K562 (cell line): ENCODE data around the gene ZNF32. TPM values are rescaled to one million over a fixed set of nuclear protein-coding genes. Genes with fewer than 3 reads are reported as not detected.

Experiments
- CBFB ChIP-seq: sonication (generic); formaldehyde crosslinking; IDR thresholded peaks from 2 replicates; pipeline ENCODE4 v1.4.0; 2020; ENCODE audit warnings: mild to moderate bottlenecking, missing genetic modification reagents
- CBX1 ChIP-seq: sonication (generic); IDR thresholded peaks from 2 replicates; pipeline ENCODE4 v1.6.1; 2016; ENCODE audit warnings: antibody characterized with exemption, low read depth, mild to moderate bottlenecking
- CCNT2 ChIP-seq: IDR thresholded peaks from 2 replicates; pipeline ENCODE4 v1.6.1; 2011; ENCODE audit warnings: borderline replicate concordance, low read depth, mild to moderate bottlenecking, moderate library complexity, mixed read lengths, low read length; ENCODE audit not compliant: insufficient read length; ENCODE audit errors: extremely low read depth
- CSDE1 ChIP-seq, 2 experiments: fragments of 450-650 bp; IDR thresholded peaks; 2 replicates each; pipeline ENCODE4 v1.6.1; 2016; ENCODE audit warnings: mild to moderate bottlenecking in 1 of 2
- FUS ChIP-seq: fragments of 200-400 bp; formaldehyde crosslinking; optimal IDR thresholded peaks from 2 replicates; pipeline ENCODE3; 2017; ENCODE audit warnings: low read depth, low read length
- ILK ChIP-seq: fragments of 450-650 bp; IDR thresholded peaks from 2 replicates; pipeline ENCODE4 v1.6.1; 2016; ENCODE audit warnings: missing genetic modification characterization, low read depth, mild to moderate bottlenecking, missing compliant biosample characterization, moderate library complexity, borderline replicate concordance
- MAFK ChIP-seq: IDR thresholded peaks from 2 replicates; pipeline ENCODE4 v1.6.1; 2011; ENCODE audit warnings: low read length, improper control_type of control experiment
- MEF2D ChIP-seq: conservative IDR thresholded peaks from 2 replicates; pipeline ENCODE4 v1.6.1; 2016; ENCODE audit warnings: low read depth, missing genetic modification characterization, missing compliant biosample characterization
- PCBP2 ChIP-seq: fragments of 200-400 bp; formaldehyde crosslinking; IDR thresholded peaks from 2 replicates; pipeline ENCODE4 v1.6.1; 2018; ENCODE audit warnings: low read length, low read depth, mild to moderate bottlenecking, moderate library complexity; ENCODE audit not compliant: poor library complexity, severe bottlenecking
- RB1 ChIP-seq: fragments of 450-650 bp; IDR thresholded peaks from 2 replicates; pipeline ENCODE4 v1.6.1; 2017; ENCODE audit warnings: low read depth, mild to moderate bottlenecking
- TRIM24 ChIP-seq, 2 experiments: fragments of 450-650 bp; IDR thresholded peaks; 2 replicates each; pipeline ENCODE4 v1.6.1; 2016
- TSC22D4 ChIP-seq: fragments of 450-650 bp; IDR thresholded peaks from 2 replicates; pipeline ENCODE4 v1.6.1; 2016; ENCODE audit warnings: missing genetic modification characterization, missing biosample characterization, control low read depth
- WHSC1 ChIP-seq: IDR thresholded peaks from one replicate; pipeline ENCODE4 v1.6.1; 2012; ENCODE audit warnings: low read length, control low read depth, inconsistent platforms
- ZBTB7A ChIP-seq: IDR thresholded peaks from 2 replicates; pipeline ENCODE4 v1.6.1; 2011; ENCODE audit warnings: low read depth, mild to moderate bottlenecking, low read length, moderate library complexity, borderline replicate concordance; ENCODE audit not compliant: control insufficient read depth
- ZNF133 ChIP-seq: fragments of 250-450 bp; sonication (Bioruptor Pico); IDR thresholded peaks from 2 replicates; pipeline ENCODE4 v1.4.0; 2020; ENCODE audit warnings: mild to moderate bottlenecking
- ZNF41 ChIP-seq: fragments of 250-450 bp; sonication (Bioruptor Pico); conservative IDR thresholded peaks from 2 replicates; pipeline ENCODE4 v1.4.0; 2020; ENCODE audit warnings: mild to moderate bottlenecking
- ZNF589 ChIP-seq: fragments of 200-800 bp; sonication (Bioruptor generic); IDR thresholded peaks from 2 replicates; pipeline ENCODE4 v1.6.1; 2016; ENCODE audit warnings: low read depth, missing genetic modification characterization, missing compliant biosample characterization
- polyA plus RNA-seq, 8 experiments: library from polyadenylated mRNA; depleted of rRNA in 4 of 8; stranded (reverse) in 5 of 8; unstranded in 3 of 8; fragments of >200 nt; fragmentation: Nextera tagmentation in 2 of 8; fragmentation: Illumina TruSeq in 1 of 8; extraction: Ambion mirVana in 2 of 8; extraction: Trizol in 1 of 8; gene quantifications; 2 replicates each; pipeline versions ENCODE4 v1.2.1 to v1.2.3, GENCODE V29; 2011 to 2014; ENCODE audit warnings: inconsistent platforms in 1 of 8, missing spikeins in 1 of 8
- total RNA-seq, 7 experiments: library from RNA; depleted of rRNA in 6 of 7; stranded (reverse); fragments of >200 nt in 6 of 7; fragmentation: Illumina TruSeq in 2 of 7; extraction: Trizol in 2 of 7; gene quantifications; 2 replicates each; pipeline versions ENCODE4 v1.2.1 to v1.2.3, GENCODE V29; 2011 to 2021; ENCODE audit warnings: low replicate concordance in 1 of 7
- TF ChIP-seq, protein P1 (sequence below): sonication (generic); formaldehyde crosslinking; IDR thresholded peaks from 2 replicates; pipeline ENCODE4 v1.8.0; 2022; ENCODE audit warnings: mild to moderate bottlenecking, missing genetic modification reagents
- TF ChIP-seq, protein P2 (sequence below), 2 experiments: fragments of 250-450 bp in 1 of 2; fragments of 450-650 bp in 1 of 2; sonication (Bioruptor Pico) in 1 of 2; IDR thresholded peaks; 2 replicates each; pipeline versions ENCODE4 v1.6.1 to v1.8.0; 2016 to 2021; ENCODE audit warnings: mild to moderate bottlenecking in 2 of 2, moderate library complexity in 2 of 2, missing compliant biosample characterization in 1 of 2, missing genetic modification characterization in 1 of 2
- TF ChIP-seq, protein P3 (sequence below), 2 experiments: IDR thresholded peaks; 2 replicates each; pipeline ENCODE4 v1.6.1; 2012; ENCODE audit warnings: improper control_type of control experiment in 2 of 2, low read depth in 2 of 2, low read length in 2 of 2, borderline replicate concordance in 1 of 2
- TF ChIP-seq, protein P4 (sequence below): fragments of 250-450 bp; sonication (Bioruptor Pico); IDR thresholded peaks from 2 replicates; pipeline ENCODE4 v1.8.0; 2022; ENCODE audit warnings: moderate library complexity, mild to moderate bottlenecking, inconsistent platforms
- TF ChIP-seq, protein P5 (sequence below): sonication (generic); formaldehyde crosslinking; IDR thresholded peaks from 2 replicates; pipeline ENCODE4 v1.8.0; 2022; ENCODE audit warnings: mild to moderate bottlenecking, low read depth, missing genetic modification reagents

ZNF32 gene
- total and polyA plus RNA-seq, 9 of the 15 experiments (the other 6 are each of a cell fraction or from before 2014, with no cell fraction given) = 17.3 to 57.0 (median 26.3) TPM

DNA sequence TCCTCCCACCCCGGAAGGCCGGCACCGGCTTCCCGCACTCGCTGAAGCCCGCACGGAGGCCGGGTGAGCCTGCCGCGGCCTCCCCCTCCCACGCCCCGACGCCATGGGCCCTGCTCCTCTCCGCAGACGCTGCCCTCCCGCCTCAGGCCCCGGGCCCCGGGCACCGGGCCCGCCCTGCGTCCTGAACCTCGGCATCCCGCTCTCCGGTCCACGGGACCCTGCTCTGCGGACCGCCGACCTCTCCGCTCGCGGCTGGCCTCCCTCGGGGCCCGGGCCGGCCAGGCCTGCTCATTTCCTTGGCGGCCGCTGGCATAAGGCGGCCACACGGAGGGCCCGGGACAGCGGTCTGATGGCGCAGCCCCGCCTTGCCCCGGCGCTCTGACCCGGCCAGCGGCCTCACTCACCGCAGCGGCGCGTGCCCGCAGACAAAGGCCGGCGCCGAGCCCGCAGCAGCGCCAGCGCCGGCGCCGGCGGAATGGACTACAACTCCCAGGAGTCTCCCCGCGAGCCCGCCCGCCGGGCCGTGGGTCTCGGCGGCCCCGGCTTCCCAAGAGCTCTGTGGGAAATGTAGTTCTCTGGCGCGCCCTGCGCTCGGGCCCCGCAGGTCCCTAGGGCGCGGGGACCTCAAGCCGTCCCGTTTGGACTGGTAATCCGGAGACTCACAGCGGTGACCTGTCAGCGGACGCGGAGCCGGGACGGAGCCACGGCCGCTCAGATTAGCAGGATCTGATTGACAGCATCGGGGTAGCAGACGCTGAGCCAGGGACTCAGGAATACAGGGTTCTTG lies at the start of gene ZNF32 (continued):
- TF ChIP-seq, protein P1, sequence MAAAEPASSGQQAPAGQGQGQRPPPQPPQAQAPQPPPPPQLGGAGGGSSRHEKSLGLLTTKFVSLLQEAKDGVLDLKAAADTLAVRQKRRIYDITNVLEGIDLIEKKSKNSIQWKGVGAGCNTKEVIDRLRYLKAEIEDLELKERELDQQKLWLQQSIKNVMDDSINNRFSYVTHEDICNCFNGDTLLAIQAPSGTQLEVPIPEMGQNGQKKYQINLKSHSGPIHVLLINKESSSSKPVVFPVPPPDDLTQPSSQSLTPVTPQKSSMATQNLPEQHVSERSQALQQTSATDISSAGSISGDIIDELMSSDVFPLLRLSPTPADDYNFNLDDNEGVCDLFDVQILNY (CRISPR knock-in tag) = no peak
- TF ChIP-seq TSC22D4 (tag) = no peak
- no peak for TF ChIP-seq ZNF41 (CRISPR knock-in tag)
- no peak for TF ChIP-seq CSDE1 (IDR thresholded peaks at IDR 0.05)
- TF ChIP-seq WHSC1 = no peak
- TF ChIP-seq, protein P2, sequence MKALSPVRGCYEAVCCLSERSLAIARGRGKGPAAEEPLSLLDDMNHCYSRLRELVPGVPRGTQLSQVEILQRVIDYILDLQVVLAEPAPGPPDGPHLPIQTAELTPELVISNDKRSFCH (CRISPR knock-in tag; IDR thresholded peaks at IDR 0.05) = no peak
- TF ChIP-seq, protein P2 (tag; IDR thresholded peaks at IDR 0.05) = peak; percentile 45; the same call in 1 of the 2 replicates
- no peak for TF ChIP-seq MAFK
- peak; percentile 80 for TF ChIP-seq RB1
- TF ChIP-seq MEF2D (tag) = no peak
- TF ChIP-seq ZNF133 (CRISPR knock-in tag) = no peak
- TF ChIP-seq CBX1 = peak; percentile 77; the same call in 1 of the 2 replicates
- TF ChIP-seq, protein P3, sequence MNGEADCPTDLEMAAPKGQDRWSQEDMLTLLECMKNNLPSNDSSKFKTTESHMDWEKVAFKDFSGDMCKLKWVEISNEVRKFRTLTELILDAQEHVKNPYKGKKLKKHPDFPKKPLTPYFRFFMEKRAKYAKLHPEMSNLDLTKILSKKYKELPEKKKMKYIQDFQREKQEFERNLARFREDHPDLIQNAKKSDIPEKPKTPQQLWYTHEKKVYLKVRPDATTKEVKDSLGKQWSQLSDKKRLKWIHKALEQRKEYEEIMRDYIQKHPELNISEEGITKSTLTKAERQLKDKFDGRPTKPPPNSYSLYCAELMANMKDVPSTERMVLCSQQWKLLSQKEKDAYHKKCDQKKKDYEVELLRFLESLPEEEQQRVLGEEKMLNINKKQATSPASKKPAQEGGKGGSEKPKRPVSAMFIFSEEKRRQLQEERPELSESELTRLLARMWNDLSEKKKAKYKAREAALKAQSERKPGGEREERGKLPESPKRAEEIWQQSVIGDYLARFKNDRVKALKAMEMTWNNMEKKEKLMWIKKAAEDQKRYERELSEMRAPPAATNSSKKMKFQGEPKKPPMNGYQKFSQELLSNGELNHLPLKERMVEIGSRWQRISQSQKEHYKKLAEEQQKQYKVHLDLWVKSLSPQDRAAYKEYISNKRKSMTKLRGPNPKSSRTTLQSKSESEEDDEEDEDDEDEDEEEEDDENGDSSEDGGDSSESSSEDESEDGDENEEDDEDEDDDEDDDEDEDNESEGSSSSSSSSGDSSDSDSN (IDR thresholded peaks at IDR 0.05; ENCODE audit: borderline replicate concordance in 1 of 2, low read depth in 2 of 2, low read length in 2 of 2) = peak; percentile 56 to 71; a peak in 3 of 4 replicates
- TF ChIP-seq, protein P4, sequence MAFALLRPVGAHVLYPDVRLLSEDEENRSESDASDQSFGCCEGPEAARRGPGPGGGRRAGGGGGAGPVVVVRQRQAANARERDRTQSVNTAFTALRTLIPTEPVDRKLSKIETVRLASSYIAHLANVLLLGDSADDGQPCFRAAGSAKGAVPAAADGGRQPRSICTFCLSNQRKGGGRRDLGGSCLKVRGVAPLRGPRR (CRISPR knock-in tag) = no peak
- peak; percentile 71; the same call in 1 of the 2 replicates for TF ChIP-seq ZNF589
- TF ChIP-seq TRIM24 (IDR thresholded peaks at IDR 0.05) = no peak
- no peak for TF ChIP-seq CBFB (CRISPR knock-in tag)
- TF ChIP-seq FUS = peak; percentile 48
- no peak for TF ChIP-seq PCBP2
- TF ChIP-seq, protein P5, sequence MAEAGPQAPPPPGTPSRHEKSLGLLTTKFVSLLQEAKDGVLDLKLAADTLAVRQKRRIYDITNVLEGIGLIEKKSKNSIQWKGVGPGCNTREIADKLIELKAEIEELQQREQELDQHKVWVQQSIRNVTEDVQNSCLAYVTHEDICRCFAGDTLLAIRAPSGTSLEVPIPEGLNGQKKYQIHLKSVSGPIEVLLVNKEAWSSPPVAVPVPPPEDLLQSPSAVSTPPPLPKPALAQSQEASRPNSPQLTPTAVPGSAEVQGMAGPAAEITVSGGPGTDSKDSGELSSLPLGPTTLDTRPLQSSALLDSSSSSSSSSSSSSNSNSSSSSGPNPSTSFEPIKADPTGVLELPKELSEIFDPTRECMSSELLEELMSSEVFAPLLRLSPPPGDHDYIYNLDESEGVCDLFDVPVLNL (CRISPR knock-in tag) = no peak
- TF ChIP-seq ILK (tag) = no peak
- TF ChIP-seq CCNT2 = peak; percentile 60
- TF ChIP-seq ZBTB7A = 0 out of 2 replicates have a peak, but pooled peaks have one; percentile 26
